ENCODE results near the gene LGI2.
"Not testable (repeated sequence)": the region's sequence is repeated elsewhere in the genome, so short reads cannot be mapped to it uniquely, and the experiment has no call there.

Gene LGI2

DNA sequence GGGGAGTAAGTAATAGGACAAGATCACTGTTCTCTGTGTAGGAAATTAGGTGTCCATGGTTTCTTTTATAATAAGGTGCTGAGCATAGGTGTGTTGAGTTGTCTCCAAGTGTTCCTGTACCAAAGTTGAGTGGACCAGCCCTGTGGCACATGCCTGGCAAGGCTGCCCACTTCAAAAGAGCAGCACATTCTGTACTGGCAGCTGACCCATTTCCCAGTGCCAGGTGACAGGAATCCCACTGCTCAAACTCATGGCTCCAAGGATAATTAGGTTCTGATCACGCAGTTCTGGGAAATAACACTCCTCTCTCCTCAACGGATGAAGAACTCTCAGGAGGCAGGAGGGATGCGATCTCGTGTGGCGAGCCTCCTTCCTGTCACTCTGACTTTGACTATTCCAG is 12.8 kb upstream of the LGI2 start:
- no peak for DNase-seq

- DNase-seq = no peak
Observed at GRCh38 chr4:25033526-25033925, 2.8 kb upstream of the LGI2 start.

DNA sequence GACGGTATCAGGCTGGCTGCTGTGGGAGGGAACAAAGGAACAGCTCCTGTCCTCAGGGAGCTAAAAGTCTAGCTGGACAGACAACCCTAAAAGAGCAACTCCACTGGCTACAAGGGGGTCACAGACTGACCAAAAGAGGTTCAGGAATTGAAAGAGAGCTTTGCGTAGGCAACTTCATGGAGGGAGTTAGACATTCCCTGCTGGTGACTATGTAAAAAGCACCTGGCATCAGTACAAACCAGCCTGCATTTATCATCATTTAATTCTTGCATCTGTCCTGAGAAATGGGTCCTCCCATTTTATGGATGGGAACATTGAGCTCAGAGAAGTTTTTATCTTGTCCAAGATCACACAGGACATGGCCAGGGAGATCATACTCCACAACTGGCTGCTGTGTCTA is 1.4 kb upstream of the LGI2 start:
- DNase-seq = peak in 1 of 2 experiments; percentile 6

- peak; percentile 47 to 49 for DNase-seq
Observed at GRCh38 chr4:25031077-25031621, 403 bp upstream of the LGI2 start.

DNA sequence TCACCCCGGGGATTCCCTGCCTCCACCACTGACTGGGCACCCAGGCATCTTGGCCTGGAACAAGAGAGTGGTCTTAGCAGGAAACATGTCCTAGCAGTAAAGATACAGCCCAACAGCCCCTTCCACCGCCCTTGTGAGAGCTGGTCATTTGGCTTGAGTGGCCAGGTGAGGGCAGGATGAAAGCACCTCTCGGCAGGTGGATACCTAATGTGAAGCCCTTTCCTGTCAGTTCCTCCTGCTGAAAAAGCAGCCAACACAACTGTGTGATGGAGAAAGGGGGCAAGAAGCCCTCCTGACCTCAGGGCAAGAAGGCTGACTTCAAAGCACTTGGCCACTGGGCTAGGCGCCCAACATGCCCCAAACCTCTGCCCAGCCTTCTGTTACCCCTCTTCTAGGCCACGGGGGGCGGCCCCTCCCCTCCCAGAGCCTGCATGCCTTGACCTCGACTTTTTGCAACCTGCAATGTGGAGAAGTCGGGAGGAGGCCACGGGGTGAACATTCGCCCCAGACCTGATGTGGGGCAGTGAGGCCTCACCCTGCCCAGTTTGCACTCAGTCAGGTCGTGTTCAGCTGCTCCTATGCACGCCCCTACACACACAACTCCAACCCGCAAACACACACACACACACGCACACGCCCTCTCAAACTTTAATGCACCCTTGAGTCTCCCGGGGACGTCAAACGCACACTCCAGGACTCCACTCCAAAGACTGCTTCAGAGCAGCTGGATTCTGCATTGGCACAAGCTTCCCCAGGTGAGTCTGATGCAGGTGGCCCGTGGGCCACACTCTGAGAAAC is 1.1 kb downstream of the LGI2 start:
- peak in 1 of 2 experiments; percentile 31 for DNase-seq

- DNase-seq = no peak
Observed at GRCh38 chr4:25028851-25029250, 1.9 kb downstream of the LGI2 start.

GRCh38 chr4:25022766-25023165 is 8.0 kb downstream of the LGI2 start:
- DNase-seq = no peak

- DNase-seq = no peak
Observed at GRCh38 chr4:25021216-25021615, 9.5 kb downstream of the LGI2 start.

DNA sequence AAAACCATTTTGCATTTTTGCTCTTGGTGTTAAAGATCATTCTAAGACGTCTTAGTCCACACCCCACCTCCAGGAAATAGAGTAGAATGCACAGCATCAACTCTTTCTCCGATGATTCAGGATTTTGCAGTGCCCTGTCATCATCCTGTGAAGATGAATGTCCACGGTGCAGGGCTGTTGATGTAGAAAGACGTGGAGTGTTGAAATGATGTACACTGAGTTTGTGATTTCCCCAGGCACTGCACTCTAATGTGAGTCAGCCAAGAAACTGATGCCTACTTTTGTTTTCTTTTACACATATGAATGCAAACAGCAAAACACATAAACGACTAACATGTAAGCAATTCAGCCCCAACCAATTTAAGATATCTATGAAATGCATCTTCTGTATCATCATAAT is 10.5 kb downstream of the LGI2 start:
- no peak for DNase-seq

DNA sequence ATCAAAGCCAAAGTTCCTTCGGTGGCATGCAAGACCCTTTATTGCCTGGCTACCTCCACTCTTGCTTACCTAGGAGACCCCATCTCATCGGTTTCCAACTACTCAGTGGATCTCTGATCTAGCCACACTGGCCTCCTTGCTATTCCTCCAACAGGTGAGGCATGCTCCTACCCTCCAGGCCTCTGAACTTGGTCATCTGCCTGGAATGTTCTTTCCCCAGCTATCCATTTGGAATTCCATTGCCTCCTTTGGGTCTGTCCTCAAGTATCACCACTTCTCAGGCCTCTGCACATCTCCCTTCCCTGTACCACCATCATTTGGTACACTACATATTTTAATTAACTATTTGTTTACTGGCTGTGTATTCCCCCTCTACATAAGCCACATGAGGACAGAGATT is 11.2 kb downstream of the LGI2 start:
- DNase-seq = no peak

DNA sequence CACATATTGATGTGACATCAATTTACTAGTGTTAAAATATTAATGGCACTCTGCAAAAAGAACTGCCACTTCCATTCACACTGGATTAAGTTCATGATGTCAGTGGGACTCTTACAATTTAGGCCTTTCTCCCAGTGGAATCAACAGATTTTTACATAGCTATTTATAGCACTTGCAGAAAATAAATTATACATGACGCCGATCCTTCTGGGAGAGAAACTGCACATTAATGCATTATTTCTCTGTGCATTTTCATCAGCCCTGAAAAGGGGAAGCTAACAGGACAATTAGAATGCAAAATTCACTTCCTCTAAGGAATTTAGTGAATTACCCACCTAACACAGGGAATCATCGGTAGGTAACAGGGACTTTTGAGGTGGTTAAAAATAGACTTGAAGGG is 15.7 kb downstream of the LGI2 start:
- DNase-seq = no peak

DNA sequence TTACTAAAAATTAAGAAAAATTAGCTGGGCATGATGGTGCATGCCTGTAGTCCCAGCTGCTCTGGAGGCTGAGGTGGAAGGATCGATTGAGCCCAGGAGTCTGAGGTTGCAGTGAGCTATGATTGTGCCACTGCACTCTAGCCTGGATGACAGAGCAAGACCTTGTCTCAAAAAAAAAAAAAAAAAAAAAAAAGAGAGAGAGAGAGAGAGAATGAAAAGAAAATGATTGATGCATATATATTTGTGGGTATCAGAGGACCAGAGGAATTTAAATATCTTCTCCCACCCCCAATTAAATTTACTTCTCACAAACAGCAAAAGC is 16.1 kb downstream of the LGI2 start:
- not testable (repeated sequence) for DNase-seq

GRCh38 chr4:25013756-25014661 is 16.7 kb downstream of the LGI2 start:
- no peak for DNase-seq

DNA sequence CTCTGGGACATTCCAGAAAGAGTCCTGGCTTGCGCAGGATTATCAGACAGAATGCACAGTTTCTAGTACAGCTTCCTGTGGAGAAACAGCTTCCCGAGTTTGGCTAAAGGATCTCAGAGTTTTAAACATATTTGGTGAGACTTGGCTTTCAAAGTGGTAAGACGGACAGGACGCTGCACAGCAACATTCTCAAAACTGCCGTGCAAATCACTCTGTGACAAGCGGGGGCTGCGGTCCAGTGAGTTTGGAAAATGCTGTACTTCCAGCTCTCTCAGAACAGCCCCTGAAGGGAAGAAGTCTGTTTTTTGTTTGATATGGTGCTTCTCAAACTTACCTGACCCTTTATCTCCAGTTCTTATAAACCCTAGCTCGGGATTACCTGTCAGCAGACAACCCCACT is 18.1 kb downstream of the LGI2 start:
- no peak for DNase-seq

DNA sequence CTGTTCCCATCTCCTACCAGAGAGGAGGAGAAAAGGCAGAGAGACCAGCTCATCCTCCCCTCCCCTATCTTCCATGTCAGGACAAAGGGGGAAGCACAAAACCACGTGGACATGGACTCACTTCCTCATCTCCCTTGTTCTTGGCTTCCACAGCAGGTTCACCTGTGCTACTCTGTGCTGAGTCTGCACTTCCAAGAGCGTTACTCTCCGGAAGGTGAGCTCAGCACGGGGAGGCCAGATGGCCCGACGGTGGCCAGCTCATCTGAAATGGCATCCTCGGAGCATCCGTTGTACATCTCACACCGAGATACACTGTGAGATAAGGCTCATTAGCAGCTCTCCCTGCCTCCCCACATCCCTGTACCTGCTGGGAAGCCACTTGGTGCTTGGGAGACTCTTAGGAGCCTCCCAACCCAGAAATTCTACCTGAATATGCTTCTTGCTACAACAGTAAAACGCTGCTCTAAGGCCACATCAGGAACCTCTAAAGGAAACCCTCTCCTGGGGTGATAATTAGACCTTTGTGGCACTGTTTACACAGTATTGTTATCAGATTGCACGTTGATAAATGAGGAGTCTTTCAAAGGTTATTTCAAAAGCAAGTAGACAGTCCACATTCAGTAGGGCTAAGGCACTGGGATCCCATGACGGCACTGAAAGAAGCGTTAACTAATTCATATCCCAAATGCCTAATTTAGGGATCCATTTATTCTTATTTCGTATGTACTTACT is 19.4 kb downstream of the LGI2 start:
- DNase-seq = peak; percentile 88 to 97

- DNase-seq = no peak
Observed at GRCh38 chr4:25007598-25007997, 23.1 kb downstream of the LGI2 start.

DNA sequence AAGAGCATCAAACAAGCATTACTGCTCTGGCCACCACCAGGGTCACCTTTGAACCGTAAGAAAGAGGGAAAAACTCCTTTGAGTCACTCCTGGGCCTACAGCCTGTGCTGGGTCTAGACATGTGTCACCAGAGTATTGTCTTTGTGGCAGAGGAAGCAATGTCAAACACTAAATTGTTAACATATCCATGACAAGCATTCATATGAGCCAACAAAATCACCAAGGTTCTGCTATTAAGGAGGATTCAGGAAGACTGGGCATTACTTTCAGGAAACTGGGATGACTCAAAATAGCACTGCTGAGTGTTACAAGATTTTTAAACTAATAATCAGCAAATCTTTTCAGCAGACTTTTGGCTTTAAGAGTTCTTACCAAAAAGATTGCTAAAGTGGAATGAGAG is 28.1 kb downstream of the LGI2 start:
- DNase-seq = no peak

GRCh38 chr4:25001509-25001908 is 29.2 kb downstream of the LGI2 start:
- DNase-seq = no peak

GRCh38 chr4:25000639-25001038 is 30.1 kb downstream of the LGI2 start:
- DNase-seq = no peak

- no peak for DNase-seq
Observed at GRCh38 chr4:24999392-25000089, 31.2 kb downstream of the LGI2 start.

GRCh38 chr4:24995346-24995919 is 35.3 kb downstream of the LGI2 start:
- DNase-seq = no peak

- no peak for DNase-seq
Observed at GRCh38 chr4:24993551-24994080, 37.1 kb downstream of the LGI2 start.

Measured in NCI-H2081 (cell line).